ENCODE data around the gene PRRT1.
"Not testable (repeated sequence)": the region's sequence is repeated elsewhere in the genome, so short reads cannot be mapped to it uniquely, and the experiment has no call there.

PRRT1 gene

GRCh38 chr6:32188381-32189068, 36.8 kb upstream of the PRRT1 start:
- DNase-seq (ENCODE audit: low read depth) = no peak

- not testable (repeated sequence) for DNase-seq (ENCODE audit: low read depth)
These were observed 36.1 kb upstream of the PRRT1 start for GRCh38 chr6:32187725-32188380.

DNA sequence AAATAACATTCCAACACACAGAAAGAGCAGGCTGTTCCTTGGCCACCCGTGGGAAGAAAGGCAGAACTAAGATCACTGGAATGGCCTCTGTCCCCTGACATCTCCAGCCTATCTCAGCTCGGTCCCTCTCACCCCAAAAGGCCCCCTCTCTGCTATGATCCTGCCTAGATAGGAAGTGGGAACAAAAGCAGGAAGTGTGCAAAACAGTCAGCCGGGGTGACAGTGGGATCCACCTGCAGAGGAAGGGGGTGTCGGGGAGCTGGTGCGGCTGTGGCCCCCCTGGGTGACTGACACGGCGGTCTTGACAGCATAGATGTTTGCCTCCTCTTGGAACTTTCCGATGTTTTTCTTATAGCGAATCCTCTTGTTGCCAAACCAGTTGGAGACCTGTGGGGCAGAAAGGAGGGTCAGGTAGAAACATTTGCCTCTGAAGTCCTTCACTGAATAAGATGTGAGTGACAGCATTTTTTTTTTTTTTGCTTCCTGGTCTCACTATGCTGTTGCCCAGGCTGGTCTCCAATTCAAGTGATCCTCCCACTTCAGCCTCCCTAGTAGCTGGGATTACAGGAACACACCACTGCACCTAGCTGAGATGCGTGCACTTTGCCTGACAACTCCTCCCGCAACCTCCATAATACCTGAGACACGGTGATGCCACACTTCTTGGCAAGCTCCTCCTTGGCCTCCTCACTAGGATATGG, 35.4 kb upstream of the PRRT1 start:
- no peak for DNase-seq (ENCODE audit: low read depth)

- DNase-seq (ENCODE audit: low read depth) = not testable (repeated sequence)
These were observed 34.6 kb upstream of the PRRT1 start for GRCh38 chr6:32186151-32186840.

GRCh38 chr6:32185681-32186131, 34.0 kb upstream of the PRRT1 start:
- peak; percentile 41 for DNase-seq (ENCODE audit: low read depth)

- DNase-seq (ENCODE audit: low read depth) = no peak
These were observed 32.4 kb upstream of the PRRT1 start, which contains the start of gene AGER for GRCh38 chr6:32184084-32184640. TSS of gene AGER (minus strand) at chr6:32184253. CDS start at chr6:32184222, 31 bp downstream.

- no peak for DNase-seq (ENCODE audit: low read depth)
These were observed 31.8 kb upstream of the PRRT1 start for GRCh38 chr6:32183483-32184083.

GRCh38 chr6:32183030-32183429, 31.3 kb upstream of the PRRT1 start:
- DNase-seq (ENCODE audit: low read depth) = no peak

GRCh38 chr6:32182555-32182981, 30.8 kb upstream of the PRRT1 start:
- no peak for DNase-seq (ENCODE audit: low read depth)

GRCh38 chr6:32181915-32182529, 30.3 kb upstream of the PRRT1 start:
- no peak for DNase-seq (ENCODE audit: low read depth)

GRCh38 chr6:32181148-32181702, 29.5 kb upstream of the PRRT1 start:
- no peak for DNase-seq (ENCODE audit: low read depth)

DNA sequence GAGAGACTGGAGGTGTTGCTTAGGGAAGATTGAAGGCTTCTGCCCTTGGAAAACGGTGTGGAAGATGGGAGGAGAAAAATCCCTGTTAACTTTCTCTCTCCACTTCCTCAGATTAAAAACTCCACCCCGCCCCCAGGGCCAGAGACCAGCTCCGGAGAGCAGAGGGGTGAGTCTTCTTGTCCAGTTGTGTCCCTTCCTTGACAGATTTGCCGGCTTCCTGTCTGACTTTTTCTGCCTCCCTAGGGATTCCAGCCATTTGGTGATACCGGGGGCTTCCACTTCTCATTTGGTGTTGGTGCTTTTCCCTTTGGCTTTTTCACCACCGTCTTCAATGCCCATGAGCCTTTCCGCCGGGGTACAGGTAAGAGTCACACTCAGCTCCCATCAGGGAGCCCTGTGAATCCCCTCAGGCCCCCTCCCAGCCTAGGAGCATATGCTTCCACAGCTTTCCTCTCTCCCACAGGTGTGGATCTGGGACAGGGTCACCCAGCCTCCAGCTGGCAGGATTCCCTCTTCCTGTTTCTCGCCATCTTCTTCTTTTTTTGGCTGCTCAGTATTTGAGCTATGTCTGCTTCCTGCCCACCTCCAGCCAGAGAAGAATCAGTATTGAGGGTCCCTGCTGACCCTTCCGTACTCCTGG, 28.1 kb upstream of the PRRT1 start:
- no peak for DNase-seq (ENCODE audit: low read depth)

- no peak for DNase-seq (ENCODE audit: low read depth)
These were observed 27.1 kb upstream of the PRRT1 start for GRCh38 chr6:32178547-32179440.

DNA sequence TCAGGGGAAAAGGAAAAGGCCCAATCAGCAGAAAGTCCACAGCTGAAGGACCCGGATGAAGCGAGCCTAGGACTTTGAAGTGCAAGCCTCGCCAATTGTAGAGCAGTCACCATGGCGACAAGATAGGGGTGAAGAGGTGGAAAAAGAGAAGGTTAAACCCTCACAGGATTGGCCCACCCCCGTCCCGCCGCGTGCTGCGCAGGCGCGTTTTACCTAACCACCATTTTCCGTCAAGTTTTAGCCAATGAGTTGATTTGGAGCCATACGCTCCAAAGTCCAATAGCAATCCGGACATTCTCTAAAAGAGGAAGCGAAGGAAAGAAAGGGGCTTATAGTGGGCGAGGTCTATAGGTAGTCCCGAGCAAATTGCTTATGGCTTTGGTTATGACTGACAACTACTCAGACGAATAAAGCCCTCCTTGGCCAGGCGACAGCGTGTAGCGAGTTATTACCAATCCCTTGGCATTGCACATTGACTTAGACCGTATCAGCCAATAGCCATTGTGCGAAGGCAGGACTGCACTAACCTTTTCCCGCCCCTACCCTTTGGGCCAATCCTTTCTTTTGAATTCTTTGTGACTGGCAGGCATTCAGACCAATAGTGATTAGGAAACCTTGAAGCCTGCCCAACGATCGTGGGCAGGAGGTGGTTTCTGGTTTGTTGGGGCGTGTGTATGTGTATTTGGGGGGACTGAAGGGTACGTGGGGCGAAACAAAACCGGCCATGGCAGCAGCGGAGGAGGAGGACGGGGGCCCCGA, 26.2 kb upstream of the PRRT1 start, which contains the start of gene RNF5:
Gene RNF5 (plus strand): TSS at position 618 of the 759 bp plus-strand sequence. CDS start 107 bp downstream, at position 725.
- DNase-seq (ENCODE audit: low read depth) = peak; percentile 93

- DNase-seq (ENCODE audit: low read depth) = no peak
These were observed 25.5 kb upstream of the PRRT1 start for GRCh38 chr6:32177183-32177787.

GRCh38 chr6:32176476-32177182, 24.9 kb upstream of the PRRT1 start:
- DNase-seq (ENCODE audit: low read depth) = no peak

Data from T follicular helper cell (primary cell).